Measurements from ENCODE around the gene CRTC2.
A peak's percentile ranks its signal among the peaks of the same experiment; 100 is the strongest.

CRTC2 gene

DNA sequence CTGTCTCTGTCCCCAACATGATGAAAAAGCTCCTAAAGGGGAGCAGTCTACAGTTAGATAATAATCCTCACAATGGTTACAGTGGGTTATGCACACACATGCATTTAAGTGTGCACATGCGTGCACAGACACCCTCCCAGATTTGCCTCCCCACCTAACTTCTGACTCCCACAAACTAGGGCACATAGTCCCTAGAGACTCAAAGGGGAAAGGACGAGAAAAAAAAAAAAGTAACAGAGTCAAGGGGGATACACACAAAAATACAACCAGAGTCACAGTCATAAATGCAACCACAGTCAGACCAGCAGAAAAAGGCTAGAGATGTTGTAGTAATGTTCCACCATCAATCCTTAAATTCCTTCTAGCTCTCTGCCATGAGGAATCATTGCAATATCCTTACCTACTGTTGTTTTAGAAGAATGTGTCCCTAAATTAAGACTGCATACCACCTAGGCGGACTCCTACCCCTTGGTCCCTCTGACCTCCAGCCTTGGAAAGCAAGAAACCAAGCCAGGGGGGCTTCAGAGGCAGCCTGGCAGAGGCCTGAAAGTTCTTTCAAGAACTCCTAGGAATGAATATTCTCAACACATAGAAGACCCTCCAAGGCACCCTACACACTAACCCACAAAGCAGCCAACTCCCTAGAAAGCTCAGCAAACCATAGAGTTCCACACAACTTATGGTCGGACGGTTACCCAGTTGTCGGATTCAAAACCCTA, 1.3 kb downstream of the CRTC2 start:
- H3K4me3 ChIP-seq (ENCODE audit: low read length), result peak overlapping the region; percentile 96
- TF ChIP-seq, protein P1, sequence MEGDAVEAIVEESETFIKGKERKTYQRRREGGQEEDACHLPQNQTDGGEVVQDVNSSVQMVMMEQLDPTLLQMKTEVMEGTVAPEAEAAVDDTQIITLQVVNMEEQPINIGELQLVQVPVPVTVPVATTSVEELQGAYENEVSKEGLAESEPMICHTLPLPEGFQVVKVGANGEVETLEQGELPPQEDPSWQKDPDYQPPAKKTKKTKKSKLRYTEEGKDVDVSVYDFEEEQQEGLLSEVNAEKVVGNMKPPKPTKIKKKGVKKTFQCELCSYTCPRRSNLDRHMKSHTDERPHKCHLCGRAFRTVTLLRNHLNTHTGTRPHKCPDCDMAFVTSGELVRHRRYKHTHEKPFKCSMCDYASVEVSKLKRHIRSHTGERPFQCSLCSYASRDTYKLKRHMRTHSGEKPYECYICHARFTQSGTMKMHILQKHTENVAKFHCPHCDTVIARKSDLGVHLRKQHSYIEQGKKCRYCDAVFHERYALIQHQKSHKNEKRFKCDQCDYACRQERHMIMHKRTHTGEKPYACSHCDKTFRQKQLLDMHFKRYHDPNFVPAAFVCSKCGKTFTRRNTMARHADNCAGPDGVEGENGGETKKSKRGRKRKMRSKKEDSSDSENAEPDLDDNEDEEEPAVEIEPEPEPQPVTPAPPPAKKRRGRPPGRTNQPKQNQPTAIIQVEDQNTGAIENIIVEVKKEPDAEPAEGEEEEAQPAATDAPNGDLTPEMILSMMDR (IDR thresholded peaks at IDR 0.05; ENCODE audit: insufficient read depth, low read depth, low read length, missing control alignments), result no peak
- DNase-seq (ENCODE audit: low read depth), result no peak

- H3K4me3 ChIP-seq (ENCODE audit: low read length), result no peak overlapping the region
- no peak for DNase-seq (ENCODE audit: low read depth)
- TF ChIP-seq, protein P1 (IDR thresholded peaks at IDR 0.05; ENCODE audit: insufficient read depth, low read depth, low read length, missing control alignments), result no peak
These were observed 3.6 kb downstream of the CRTC2 start for GRCh38 chr1:153954826-153955225.

- no peak for DNase-seq (ENCODE audit: low read depth)
- no peak overlapping the region for H3K4me3 ChIP-seq (ENCODE audit: low read length)
- TF ChIP-seq, protein P1 (IDR thresholded peaks at IDR 0.05; ENCODE audit: insufficient read depth, low read depth, low read length, missing control alignments), result no peak
These were observed 4.5 kb downstream of the CRTC2 start for GRCh38 chr1:153953859-153954365.

DNA sequence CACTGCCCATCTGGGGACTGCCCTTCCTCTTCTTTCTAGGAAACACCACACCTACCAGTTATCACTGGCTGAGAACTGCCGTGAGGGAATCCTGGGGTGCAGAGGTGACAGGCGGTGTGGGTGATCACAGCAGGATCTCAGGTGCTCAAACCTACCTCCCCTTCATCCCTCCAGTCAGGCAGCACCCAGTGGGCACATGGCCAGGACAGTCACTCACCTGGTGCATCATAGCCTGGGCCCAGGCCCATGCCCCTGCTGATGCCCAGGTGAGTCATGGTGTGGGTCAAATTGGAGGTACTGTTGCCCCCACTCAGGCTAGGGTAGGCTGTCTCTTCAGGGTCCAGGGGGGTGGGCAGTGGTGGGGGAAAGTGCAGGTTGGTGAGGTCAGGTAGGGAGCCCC, 6.6 kb downstream of the CRTC2 start:
- TF ChIP-seq, protein P1 (IDR thresholded peaks at IDR 0.05; ENCODE audit: insufficient read depth, low read depth, low read length, missing control alignments), result no peak
- DNase-seq (ENCODE audit: low read depth), result peak; percentile 60
- H3K4me3 ChIP-seq (ENCODE audit: low read length), result no peak overlapping the region

DNA sequence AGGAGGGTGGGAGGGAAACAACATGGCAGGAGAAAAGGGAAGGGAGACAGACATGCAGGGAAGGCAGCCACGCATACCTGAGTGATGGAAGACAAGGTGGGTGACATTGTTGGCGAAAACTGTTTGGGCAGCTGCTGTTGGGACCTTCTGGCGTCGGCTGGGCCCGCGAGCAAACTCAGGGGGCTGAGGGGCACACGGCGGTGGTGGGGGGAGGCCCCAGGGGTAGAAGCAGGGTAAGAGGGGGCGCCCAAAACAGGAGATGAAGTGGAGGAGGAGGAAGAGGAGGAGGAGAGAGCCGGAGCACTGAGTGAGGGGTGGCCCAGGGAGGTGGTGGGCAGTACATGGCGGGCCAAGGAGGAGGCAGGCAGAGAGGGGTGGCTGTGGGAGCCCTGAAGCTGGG, 7.2 kb downstream of the CRTC2 start:
- H3K4me3 ChIP-seq (ENCODE audit: low read length), result no peak overlapping the region
- no peak for DNase-seq (ENCODE audit: low read depth)
- TF ChIP-seq, protein P1 (IDR thresholded peaks at IDR 0.05; ENCODE audit: insufficient read depth, low read depth, low read length, missing control alignments), result no peak

- peak within 1 kb of the TSS; percentile 74 for H3K4me3 ChIP-seq (ENCODE audit: low read length)
- peak; percentile 75 for DNase-seq (ENCODE audit: low read depth)
- TF ChIP-seq, protein P1 (IDR thresholded peaks at IDR 0.05; ENCODE audit: insufficient read depth, low read depth, low read length, missing control alignments), result peak; percentile 69
These were observed 11.7 kb downstream of the CRTC2 start, which contains the start of gene DENND4B for GRCh38 chr1:153946622-153947241. Gene DENND4B (minus strand): TSS chr1:153946718. CDS start chr1:153944374, 2,344 bp downstream.

Data from epithelial cell of esophagus (primary cell).